Ovary (tissue), 3 donors: ENCODE measurements around the gene USP10.

ENCODE experiments used
- POLR2A ChIP-seq: fragments of 450-650 bp; IDR thresholded peaks from one replicate; pipeline ENCODE4 v1.6.1; 2017; ENCODE audit warnings: antibody characterized with exemption, mild to moderate bottlenecking, moderate library complexity
- TF ChIP-seq, protein P1 (sequence below), 3 donors: fragments of 450-650 bp in 2 of 3; fragments of 200-600 bp in 1 of 3; IDR thresholded peaks; one replicate each; pipeline versions ENCODE4 v1.5.1 to v1.8.0; 2016 to 2022; ENCODE audit warnings: antibody characterized with exemption in 3 of 3, mild to moderate bottlenecking in 1 of 3
- donor health status: DM: no; HTN: no; CAD: no.

GRCh38 chr16:84672276-84673202 lies 27.3 kb upstream of the USP10 start:
- TF ChIP-seq, protein P1, sequence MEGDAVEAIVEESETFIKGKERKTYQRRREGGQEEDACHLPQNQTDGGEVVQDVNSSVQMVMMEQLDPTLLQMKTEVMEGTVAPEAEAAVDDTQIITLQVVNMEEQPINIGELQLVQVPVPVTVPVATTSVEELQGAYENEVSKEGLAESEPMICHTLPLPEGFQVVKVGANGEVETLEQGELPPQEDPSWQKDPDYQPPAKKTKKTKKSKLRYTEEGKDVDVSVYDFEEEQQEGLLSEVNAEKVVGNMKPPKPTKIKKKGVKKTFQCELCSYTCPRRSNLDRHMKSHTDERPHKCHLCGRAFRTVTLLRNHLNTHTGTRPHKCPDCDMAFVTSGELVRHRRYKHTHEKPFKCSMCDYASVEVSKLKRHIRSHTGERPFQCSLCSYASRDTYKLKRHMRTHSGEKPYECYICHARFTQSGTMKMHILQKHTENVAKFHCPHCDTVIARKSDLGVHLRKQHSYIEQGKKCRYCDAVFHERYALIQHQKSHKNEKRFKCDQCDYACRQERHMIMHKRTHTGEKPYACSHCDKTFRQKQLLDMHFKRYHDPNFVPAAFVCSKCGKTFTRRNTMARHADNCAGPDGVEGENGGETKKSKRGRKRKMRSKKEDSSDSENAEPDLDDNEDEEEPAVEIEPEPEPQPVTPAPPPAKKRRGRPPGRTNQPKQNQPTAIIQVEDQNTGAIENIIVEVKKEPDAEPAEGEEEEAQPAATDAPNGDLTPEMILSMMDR (IDR thresholded peaks at IDR 0.05) = peak; percentile 64 to 70 (median 66)
- TF ChIP-seq POLR2A = no peak
